ES-I3 (cell line): ENCODE data around the gene RPLP2.

Source experiments
- H3K36me3 ChIP-seq: 2 replicates; pipeline ENCODE4 v1.6.1; 2013; ENCODE audit warnings: mild to moderate bottlenecking, low read length, control low read depth, moderate library complexity; ENCODE audit not compliant: insufficient read depth
- H3K4me1 ChIP-seq: 2 replicates; pipeline ENCODE4 v1.6.1; 2013; ENCODE audit warnings: mild to moderate bottlenecking, control low read depth, low read length; ENCODE audit not compliant: insufficient read depth
- H3K9ac ChIP-seq: 2 replicates; pipeline ENCODE4 v1.6.1; 2013; ENCODE audit warnings: low read depth, mild to moderate bottlenecking, low read length, moderate library complexity
- H3K9me3 ChIP-seq: 2 replicates; pipeline ENCODE4 v1.6.1; 2013; ENCODE audit warnings: mild to moderate bottlenecking, low read length, moderate library complexity; ENCODE audit not compliant: control insufficient read depth, insufficient read depth

Gene RPLP2

GRCh38 chr11:844693-845644, 35.2 kb downstream of the RPLP2 start:
- Histone ChIP-seq H3K4me1 (peaks cover 24% of the 10 kb centered on the region; the same call in 1 of the 2 replicates), H3K9me3 (no peaks in the 10 kb centered on the region), H3K9ac (peak overlapping the region; percentile 38), H3K36me3 (no peaks in the 10 kb centered on the region)

GRCh38 chr11:845872-846495, 36.2 kb downstream of the RPLP2 start:
- Histone ChIP-seq H3K36me3 (no peaks in the 10 kb centered on the region), H3K9me3 (no peaks in the 10 kb centered on the region), H3K9ac (peak overlapping the region; percentile 8; the same call in 1 of the 2 replicates), H3K4me1 (peaks cover 24% of the 10 kb centered on the region; the same call in 1 of the 2 replicates)

GRCh38 chr11:846496-847098, 36.8 kb downstream of the RPLP2 start:
- peaks cover 24% of the 10 kb centered on the region; the same call in 1 of the 2 replicates for H3K4me1 ChIP-seq
- H3K36me3 ChIP-seq = no peaks in the 10 kb centered on the region
- no peak overlapping the region for H3K9ac ChIP-seq

GRCh38 chr11:847876-848275, 38.1 kb downstream of the RPLP2 start:
- Histone ChIP-seq H3K36me3 (no peaks in the 10 kb centered on the region), H3K9me3 (no peaks in the 10 kb centered on the region), H3K9ac (no peak overlapping the region), H3K4me1 (peaks cover 24% of the 10 kb centered on the region; the same call in 1 of the 2 replicates)

More at GRCh38 chr11:846496-847098, 36.8 kb downstream of the RPLP2 start:
- H3K9me3 ChIP-seq = no peaks in the 10 kb centered on the region

GRCh38 chr11:848380-848931, 38.7 kb downstream of the RPLP2 start:
- Histone ChIP-seq H3K9ac (peak overlapping the region; percentile 50; the same call in 1 of the 2 replicates), H3K36me3 (no peaks in the 10 kb centered on the region), H3K4me1 (peaks cover 27% of the 10 kb centered on the region; the same call in 1 of the 2 replicates), H3K9me3 (no peaks in the 10 kb centered on the region)

GRCh38 chr11:849104-849824, 39.5 kb downstream of the RPLP2 start:
- peaks cover 27% of the 10 kb centered on the region; the same call in 1 of the 2 replicates for H3K4me1 ChIP-seq
- no peaks in the 10 kb centered on the region for H3K36me3 ChIP-seq
- H3K9ac ChIP-seq = peak overlapping the region; percentile 50
- H3K9me3 ChIP-seq = no peaks in the 10 kb centered on the region

GRCh38 chr11:849951-850774, 40.4 kb downstream of the RPLP2 start:
- Histone ChIP-seq H3K36me3 (no peaks in the 10 kb centered on the region), H3K9ac (peak overlapping the region; percentile 41; the same call in 1 of the 2 replicates), H3K9me3 (no peaks in the 10 kb centered on the region), H3K4me1 (peaks cover 24% of the 10 kb centered on the region; the same call in 1 of the 2 replicates)

- H3K4me1 ChIP-seq = peaks cover 15% of the 10 kb centered on the region; the same call in 1 of the 2 replicates
- H3K9me3 ChIP-seq = no peaks in the 10 kb centered on the region
- H3K9ac ChIP-seq = peak overlapping the region; percentile 41; the same call in 1 of the 2 replicates
- H3K36me3 ChIP-seq = no peaks in the 10 kb centered on the region
Measured at GRCh38 chr11:850775-851763, 41.3 kb downstream of the RPLP2 start.

- Histone ChIP-seq H3K36me3 (no peaks in the 10 kb centered on the region), H3K9ac (no peak overlapping the region), H3K9me3 (no peaks in the 10 kb centered on the region), H3K4me1 (peaks cover 7% of the 10 kb centered on the region; the same call in 1 of the 2 replicates)
Measured at GRCh38 chr11:852762-853161, 43.0 kb downstream of the RPLP2 start.

- Histone ChIP-seq H3K9me3 (no peaks in the 10 kb centered on the region), H3K4me1 (peaks cover 3% of the 10 kb centered on the region; the same call in 1 of the 2 replicates), H3K36me3 (no peaks in the 10 kb centered on the region), H3K9ac (no peak overlapping the region)
Measured at GRCh38 chr11:853682-854448, 44.1 kb downstream of the RPLP2 start.

GRCh38 chr11:854601-855329, 45.0 kb downstream of the RPLP2 start:
- Histone ChIP-seq H3K4me1 (peaks cover 3% of the 10 kb centered on the region; the same call in 1 of the 2 replicates), H3K36me3 (no peaks in the 10 kb centered on the region), H3K9ac (no peak overlapping the region), H3K9me3 (no peaks in the 10 kb centered on the region)
